DND-41 (cell line): ENCODE measurements around the gene SRGAP3.

Experiments
- ATAC-seq: fragments of 200-7000 bp; cut with Tn5 transposase; 3 replicates; pipeline ENCODE4 v1.9.1; 2021; ENCODE audit warnings: low read depth; ENCODE audit not compliant: insufficient read depth
- DNase-seq: peaks from one replicate; pipeline ENCODE4 v3.0.0-alpha.2; 2020
- H2AFZ ChIP-seq: 2 replicates; pipeline ENCODE4 v1.6.0; 2012; ENCODE audit warnings: low read depth, low read length
- H3K27ac ChIP-seq: 2 replicates; pipeline ENCODE4 v1.5.1; 2012; ENCODE audit warnings: low read length, inconsistent platforms
- H3K27me3 ChIP-seq: fragments of 200-600 bp; sonication (generic); 2 replicates; pipeline ENCODE4 v1.6.0; 2012; ENCODE audit warnings: low read length, mild to moderate bottlenecking, inconsistent platforms; ENCODE audit not compliant: insufficient read depth, poor library complexity
- H3K36me3 ChIP-seq: 2 replicates; pipeline ENCODE4 v1.5.1; 2012; ENCODE audit warnings: low read length, inconsistent platforms; ENCODE audit not compliant: insufficient read depth
- H3K4me1 ChIP-seq: 2 replicates; pipeline ENCODE4 v1.5.1; 2012; ENCODE audit warnings: mild to moderate bottlenecking, low read length; ENCODE audit not compliant: insufficient read depth
- H3K4me2 ChIP-seq: 2 replicates; pipeline ENCODE4 v1.6.0; 2012; ENCODE audit warnings: mild to moderate bottlenecking, moderate library complexity, low read length, inconsistent platforms; ENCODE audit not compliant: insufficient read depth
- H3K4me3 ChIP-seq, 2 experiments: fragments of 200-600 bp in 1 of 2; shearing (Covaris generic) in 1 of 2; 2 replicates each; pipeline ENCODE4 v1.5.1; 2012 to 2016; ENCODE audit warnings: inconsistent platforms in 2 of 2, low read length in 2 of 2, mild to moderate bottlenecking in 2 of 2, low read depth in 1 of 2, moderate library complexity in 1 of 2
- H3K79me2 ChIP-seq: 2 replicates; pipeline ENCODE4 v1.6.0; 2012; ENCODE audit warnings: low read length, inconsistent platforms; ENCODE audit not compliant: insufficient read depth
- H3K9ac ChIP-seq: 2 replicates; pipeline ENCODE4 v1.6.0; 2012; ENCODE audit warnings: low read depth, mild to moderate bottlenecking, inconsistent platforms, low read length, moderate library complexity
- H3K9me3 ChIP-seq: 2 replicates; pipeline ENCODE4 v1.5.1; 2012; ENCODE audit warnings: low read length, moderate library complexity, mild to moderate bottlenecking, inconsistent platforms; ENCODE audit not compliant: insufficient read depth, severe bottlenecking
- H4K20me1 ChIP-seq: 2 replicates; pipeline ENCODE4 v1.6.0; 2012; ENCODE audit warnings: low read length; ENCODE audit not compliant: insufficient read depth
- CTCF ChIP-seq: IDR thresholded peaks from 2 replicates; pipeline ENCODE4 v1.5.1; 2012; ENCODE audit warnings: borderline replicate concordance, low read length, moderate library complexity, mild to moderate bottlenecking; ENCODE audit not compliant: poor library complexity, severe bottlenecking; ENCODE audit errors: extremely low read depth
- EZH2 ChIP-seq: IDR thresholded peaks from 3 replicates; pipeline ENCODE4 v1.6.1; 2012; ENCODE audit warnings: borderline replicate concordance, low read depth, mild to moderate bottlenecking, moderate library complexity, low read length, inconsistent platforms; ENCODE audit not compliant: severe bottlenecking

SRGAP3 gene

GRCh38 chr3:9141928-9142289, 107.5 kb downstream of the SRGAP3 start:
- TF ChIP-seq EZH2: no peak
- no peak for TF ChIP-seq CTCF
- DNase-seq: no peak

GRCh38 chr3:9139366-9139765, 110.1 kb downstream of the SRGAP3 start:
- TF ChIP-seq CTCF: no peak
- TF ChIP-seq EZH2: no peak
- no peak overlapping the region for H3K27ac ChIP-seq

More at GRCh38 chr3:9141928-9142289, 107.5 kb downstream of the SRGAP3 start:
- Histone ChIP-seq H3K27ac (no peak overlapping the region), H3K36me3 (no peaks in the 10 kb centered on the region), H3K4me2 (no peak overlapping the region), H3K27me3 (peaks cover 3% of the 10 kb centered on the region), H4K20me1 (no peaks in the 10 kb centered on the region), H3K4me3 (no peak overlapping the region), H3K79me2 (no peaks in the 10 kb centered on the region), H3K9ac (no peak overlapping the region), H3K4me1 (no peaks in the 10 kb centered on the region), H2AFZ (no peak overlapping the region), H3K9me3 (no peaks in the 10 kb centered on the region)
- no peak for ATAC-seq

GRCh38 chr3:9137676-9138075, 111.8 kb downstream of the SRGAP3 start:
- H3K27me3 ChIP-seq: peaks cover 3% of the 10 kb centered on the region
- no peak overlapping the region for H3K9ac ChIP-seq
- H3K4me1 ChIP-seq: no peaks in the 10 kb centered on the region
- ATAC-seq (no peak), DNase-seq (no peak)
- H3K4me3 ChIP-seq: no peak overlapping the region
- no peaks in the 10 kb centered on the region for H4K20me1 ChIP-seq
- no peaks in the 10 kb centered on the region for H3K36me3 ChIP-seq
- H3K27ac ChIP-seq: no peak overlapping the region
- H3K79me2 ChIP-seq: no peaks in the 10 kb centered on the region
- H3K9me3 ChIP-seq: no peaks in the 10 kb centered on the region
- no peak for TF ChIP-seq CTCF
- no peak for TF ChIP-seq EZH2
- no peak overlapping the region for H3K4me2 ChIP-seq
- no peak overlapping the region for H2AFZ ChIP-seq

More at GRCh38 chr3:9139366-9139765, 110.1 kb downstream of the SRGAP3 start:
- H3K4me3 ChIP-seq: no peak overlapping the region
- no peak overlapping the region for H3K4me2 ChIP-seq
- DNase-seq (no peak), ATAC-seq (no peak)
- peaks cover 3% of the 10 kb centered on the region for H3K27me3 ChIP-seq
- no peak overlapping the region for H3K9ac ChIP-seq
- no peaks in the 10 kb centered on the region for H3K4me1 ChIP-seq
- H3K36me3 ChIP-seq: no peaks in the 10 kb centered on the region
- no peaks in the 10 kb centered on the region for H4K20me1 ChIP-seq
- H2AFZ ChIP-seq: no peak overlapping the region
- no peaks in the 10 kb centered on the region for H3K79me2 ChIP-seq
- no peaks in the 10 kb centered on the region for H3K9me3 ChIP-seq
